CD4-positive, alpha-beta memory T cell (primary cell): Measurements from ENCODE around the gene TTC32. TPM values are rescaled to one million over a fixed set of nuclear protein-coding genes. Genes with fewer than 3 reads are reported as not detected.

Source experiments
- CTCF ChIA-PET: fragments of 350-600 bp; sonication (Branson Sonifier 250); formaldehyde crosslinking; loops from one replicate; lab custom pipeline; 2021; ENCODE audit warnings: inconsistent platforms; ENCODE audit not compliant: partially characterized antibody; lab: Charles Lee
- POLR2A ChIA-PET: fragments of 350-600 bp; sonication (Branson Sonifier 250); formaldehyde crosslinking; loops from one replicate; lab custom pipeline; 2021; ENCODE audit not compliant: partially characterized antibody; lab: Charles Lee
- DNase-seq, 5 donors: peaks; one replicate each; pipeline versions ENCODE4 v3.0.0 to v3.0.0-alpha.2; 2020 to 2022; ENCODE audit warnings: mixed read lengths in 1 of 5
- H3K27ac ChIP-seq: one replicate; pipeline ENCODE4 v1.7.0; 2013; ENCODE audit warnings: low read depth, low read length
- H3K27me3 ChIP-seq: 2 replicates; pipeline ENCODE4 v1.7.0; 2013; ENCODE audit warnings: mild to moderate bottlenecking, low read length, moderate library complexity; ENCODE audit not compliant: insufficient read depth
- H3K36me3 ChIP-seq: 2 replicates; pipeline ENCODE4 v1.7.0; 2013; ENCODE audit warnings: mild to moderate bottlenecking, low read length, moderate library complexity; ENCODE audit not compliant: insufficient read depth
- H3K4me1 ChIP-seq: 2 replicates; pipeline ENCODE4 v1.7.0; 2013; ENCODE audit warnings: mild to moderate bottlenecking, low read length, moderate library complexity; ENCODE audit not compliant: insufficient read depth
- H3K4me3 ChIP-seq, 2 donors: one replicate each; pipeline ENCODE4 v1.7.0; 2013; ENCODE audit warnings: low read length in 2 of 2, mild to moderate bottlenecking in 1 of 2
- H3K9me3 ChIP-seq, 2 donors: one replicate each; pipeline ENCODE4 v1.7.0; 2013; ENCODE audit warnings: low read length in 2 of 2, control low read depth in 1 of 2; ENCODE audit not compliant: control insufficient read depth in 1 of 2
- H3K27ac Mint-ChIP-seq, 7 donors: one replicate each; pipeline ENCODE4 v1.8.0; 2020 to 2021; ENCODE audit warnings: mixed read lengths in 7 of 7, mild to moderate bottlenecking in 6 of 7, inconsistent platforms in 3 of 7, moderate library complexity in 3 of 7
- H3K27me3 Mint-ChIP-seq, 2 donors: one replicate each; pipeline ENCODE4 v1.8.0; 2020 to 2021; ENCODE audit warnings: mixed read lengths in 2 of 2
- H3K36me3 Mint-ChIP-seq, 2 donors: one replicate each; pipeline ENCODE4 v1.8.0; 2020 to 2021; ENCODE audit warnings: mixed read lengths in 2 of 2, inconsistent platforms in 1 of 2, mild to moderate bottlenecking in 1 of 2
- H3K4me1 Mint-ChIP-seq, 4 donors: one replicate each; pipeline ENCODE4 v1.8.0; 2020 to 2021; ENCODE audit warnings: mixed read lengths in 4 of 4, mild to moderate bottlenecking in 1 of 4
- H3K4me3 Mint-ChIP-seq, 8 donors: one replicate each; pipeline ENCODE4 v1.8.0; 2020 to 2021; ENCODE audit warnings: mixed read lengths in 8 of 8, mild to moderate bottlenecking in 7 of 8, moderate library complexity in 6 of 8, inconsistent platforms in 3 of 8
- H3K9me3 Mint-ChIP-seq, 8 donors: one replicate each; pipeline ENCODE4 v1.8.0; 2020 to 2021; ENCODE audit warnings: mixed read lengths in 8 of 8, mild to moderate bottlenecking in 5 of 8, inconsistent platforms in 3 of 8, moderate library complexity in 1 of 8
- intact Hi-C: fragments of 100-400 bp; cut with micrococcal nuclease; formaldehyde crosslinking; loops from one replicate; pipeline ENCODE4 v1.15.1; 2023
- polyA plus RNA-seq, 2 donors: library from polyadenylated mRNA; unstranded; fragments of 300-500 nt; fragmentation: Illumina TruSeq; gene quantifications; one replicate each; pipeline ENCODE4 v1.2.3, GENCODE V29; 2021
- total RNA-seq, 2 experiments: library from RNA; stranded (reverse); gene quantifications; one replicate each; pipeline ENCODE4 v1.2.3, GENCODE V29; 2021

TTC32 gene
- total and polyA plus RNA-seq, 4 experiments from 2014 or later: 24.3 to 48.7 (median 39.3) TPM

DNA sequence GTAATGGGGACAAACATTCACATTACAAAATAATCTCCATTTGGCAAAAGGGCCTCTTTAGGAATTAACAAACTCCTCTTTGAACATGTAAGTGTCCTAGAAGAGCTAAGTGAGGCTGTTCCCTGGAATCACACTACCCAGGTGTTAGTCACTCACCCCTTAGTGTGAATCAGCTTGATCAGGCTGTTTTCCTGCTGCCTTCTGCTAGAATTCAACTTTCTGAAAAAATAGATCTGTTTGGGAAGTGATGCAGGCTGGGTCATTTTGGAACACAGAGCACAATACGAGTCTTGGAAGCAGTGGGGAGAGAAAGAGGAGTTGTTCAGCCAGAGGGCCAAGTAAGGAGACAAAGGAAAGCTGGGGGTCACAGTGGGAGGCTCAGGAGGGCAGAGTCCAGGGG lies 40.0 kb downstream of the TTC32 start:
- POLR2A ChIA-PET: no interaction called here
- Histone ChIP-seq H3K27me3 (no peaks in the 10 kb centered on the region), H3K4me1 (peaks cover 6% of the 10 kb centered on the region), H3K9me3 (no peaks in the 10 kb centered on the region), H3K4me3 (no peak overlapping the region), H3K36me3 (no peaks in the 10 kb centered on the region), H3K27ac (no peak overlapping the region)
- CTCF ChIA-PET: interaction anchor here (1.4 to 7.5 kb wide), 3 partner anchors 8 to 1343 kb away, joined by 3 to 151 read pairs (median 10); no protein-coding TSS in a partner anchor
- Mint-ChIP-seq H3K4me1 (peaks cover 0 to 6% (median under 1%) of the 10 kb centered on the region in 4 donors), H3K27ac (no peak overlapping the region), H3K9me3 (no peaks in the 10 kb centered on the region), H3K4me3 (no peak overlapping the region), H3K27me3 (peaks cover 5% of the 10 kb centered on the region in 2 donors), H3K36me3 (no peaks in the 10 kb centered on the region)
- intact Hi-C loops: loop anchor here (10.0 kb wide), 1 partner anchor 193 kb away; the partner anchor contains the start of gene LAPTM4A
- DNase-seq: no peak

DNA sequence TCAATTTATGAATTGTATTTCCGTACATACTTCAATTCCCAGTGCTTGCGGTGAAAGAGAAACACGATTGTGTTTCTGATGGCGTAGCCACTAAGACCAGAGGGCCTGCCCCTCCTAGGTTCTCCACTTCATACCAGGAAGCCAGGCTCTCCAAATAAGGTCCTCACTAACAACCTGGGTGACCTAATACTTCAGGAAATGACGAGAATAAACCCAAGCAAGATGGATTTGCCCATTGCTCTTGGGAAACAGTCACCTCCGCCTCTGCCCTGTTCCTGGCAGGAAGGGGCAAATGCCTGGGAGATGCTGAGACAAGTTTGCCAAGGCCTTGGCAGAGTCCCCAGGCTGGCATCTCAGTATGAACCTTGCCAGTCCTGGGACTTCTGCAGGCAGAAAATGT lies 41.8 kb downstream of the TTC32 start:
- H3K36me3 Mint-ChIP-seq: no peaks in the 10 kb centered on the region
- no peak overlapping the region for H3K4me3 Mint-ChIP-seq
- H3K27ac Mint-ChIP-seq: no peak overlapping the region
- H3K4me1 Mint-ChIP-seq: peaks cover 0 to 6% (median under 1%) of the 10 kb centered on the region in 4 donors
- intact Hi-C loops: loop anchor here (10.0 kb wide), 1 partner anchor 195 kb away; the partner anchor contains the start of gene LAPTM4A
- Histone ChIP-seq H3K4me1 (peaks cover 6% of the 10 kb centered on the region), H3K27me3 (no peaks in the 10 kb centered on the region), H3K9me3 (no peaks in the 10 kb centered on the region), H3K36me3 (no peaks in the 10 kb centered on the region), H3K4me3 (no peak overlapping the region), H3K27ac (no peak overlapping the region)
- DNase-seq: no peak
- ChIA-PET CTCF (interaction anchor here (1.2 to 7.5 kb wide), 2 partner anchors 1246 to 1341 kb away, joined by 3 to 151 read pairs; no protein-coding TSS in a partner anchor), POLR2A (no interaction called here)
- no peaks in the 10 kb centered on the region for H3K9me3 Mint-ChIP-seq
- peaks cover 5% of the 10 kb centered on the region in 2 donors for H3K27me3 Mint-ChIP-seq

DNA sequence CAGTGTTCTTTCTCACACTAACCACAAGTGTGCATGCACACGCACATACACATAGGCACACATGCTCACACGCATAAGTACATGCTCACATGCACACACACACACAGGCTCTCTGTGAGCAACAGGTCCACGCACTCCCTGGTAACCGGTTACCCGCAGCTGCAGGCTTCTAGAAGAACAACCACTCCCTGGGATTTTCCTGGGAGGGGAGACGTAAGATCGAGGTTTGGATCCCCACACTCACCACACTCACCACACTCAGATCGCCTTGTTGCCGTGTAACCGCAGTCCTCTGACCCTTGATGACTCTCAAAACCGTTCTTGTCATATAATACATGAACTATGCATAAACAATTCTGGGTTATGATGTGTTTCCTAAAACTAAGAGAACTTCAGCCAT lies 42.2 kb downstream of the TTC32 start:
- Histone ChIP-seq H3K27ac (no peak overlapping the region), H3K9me3 (no peaks in the 10 kb centered on the region), H3K4me1 (peaks cover 6% of the 10 kb centered on the region), H3K4me3 (no peak overlapping the region), H3K36me3 (no peaks in the 10 kb centered on the region), H3K27me3 (no peaks in the 10 kb centered on the region)
- no peaks in the 10 kb centered on the region for H3K9me3 Mint-ChIP-seq
- H3K36me3 Mint-ChIP-seq: no peaks in the 10 kb centered on the region
- intact Hi-C loops: no loop called here
- no peak overlapping the region for H3K4me3 Mint-ChIP-seq
- H3K4me1 Mint-ChIP-seq: peaks cover 0 to 6% (median under 1%) of the 10 kb centered on the region in 4 donors
- CTCF ChIA-PET: interaction anchor here (2.7 kb wide), 1 partner anchor 1339 kb away, joined by 12 read pairs; no protein-coding TSS in a partner anchor
- DNase-seq: no peak
- POLR2A ChIA-PET: no interaction called here
- no peak overlapping the region for H3K27ac Mint-ChIP-seq
- peaks cover 5% of the 10 kb centered on the region in 2 donors for H3K27me3 Mint-ChIP-seq

DNA sequence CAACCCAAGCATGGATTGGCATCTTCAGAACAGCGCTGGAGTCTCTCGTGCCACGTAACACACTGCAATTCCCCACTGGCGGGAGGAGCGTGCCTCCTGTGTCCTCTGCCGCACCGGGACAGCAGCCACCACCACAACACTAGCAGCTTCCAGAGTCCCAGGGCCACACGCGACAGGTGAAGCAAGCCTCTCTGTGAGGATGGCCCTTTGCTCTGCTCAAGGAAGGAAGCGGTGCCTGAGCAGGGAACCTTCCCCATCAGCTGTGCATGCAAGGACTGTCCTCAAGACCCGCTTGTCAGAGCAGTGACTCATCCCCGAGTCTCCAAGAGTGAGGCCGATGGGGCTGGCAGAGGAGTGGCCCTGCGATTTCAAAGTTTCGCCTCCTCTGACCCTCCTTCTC lies 44.0 kb downstream of the TTC32 start:
- Histone ChIP-seq H3K4me1 (no peaks in the 10 kb centered on the region), H3K27ac (no peak overlapping the region), H3K36me3 (no peaks in the 10 kb centered on the region), H3K9me3 (no peaks in the 10 kb centered on the region), H3K4me3 (no peak overlapping the region), H3K27me3 (no peaks in the 10 kb centered on the region)
- no peaks in the 10 kb centered on the region for H3K9me3 Mint-ChIP-seq
- ChIA-PET CTCF (interaction anchor here (1.2 to 2.7 kb wide), 2 partner anchors 10 to 1337 kb away, joined by 3 to 12 read pairs; no protein-coding TSS in a partner anchor), POLR2A (no interaction called here)
- peaks cover 0 to under 1% (median 0%) of the 10 kb centered on the region in 4 donors for H3K4me1 Mint-ChIP-seq
- no peak for DNase-seq
- H3K36me3 Mint-ChIP-seq: no peaks in the 10 kb centered on the region
- intact Hi-C loops: no loop called here
- H3K27me3 Mint-ChIP-seq: peaks cover 3 to 8% of the 10 kb centered on the region in 2 donors
- no peak overlapping the region for H3K27ac Mint-ChIP-seq
- no peak overlapping the region for H3K4me3 Mint-ChIP-seq

DNA sequence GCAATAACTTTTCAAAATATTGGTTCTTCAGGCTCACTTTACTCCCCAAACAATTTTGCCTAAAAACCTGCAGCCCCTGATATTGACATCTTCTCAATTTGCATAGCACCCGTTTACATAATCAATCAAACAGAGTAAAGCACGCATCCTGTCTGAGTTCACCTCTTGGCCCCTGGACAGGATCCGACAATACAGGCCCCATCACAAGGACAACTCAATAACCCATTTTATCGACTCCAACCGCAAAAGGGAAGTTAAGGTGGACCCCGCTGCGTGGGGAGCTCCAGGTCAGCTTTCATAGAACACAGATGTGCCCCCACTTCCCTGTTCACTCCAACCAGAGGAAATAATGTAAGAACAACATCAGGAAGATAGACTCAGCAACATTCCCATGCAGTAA lies 44.7 kb downstream of the TTC32 start:
- Mint-ChIP-seq H3K4me3 (no peak overlapping the region), H3K27ac (no peak overlapping the region), H3K9me3 (no peaks in the 10 kb centered on the region), H3K36me3 (no peaks in the 10 kb centered on the region), H3K4me1 (no peaks in the 10 kb centered on the region), H3K27me3 (peaks cover 3 to 8% of the 10 kb centered on the region in 2 donors)
- DNase-seq: no peak
- H3K9me3 ChIP-seq: no peaks in the 10 kb centered on the region
- no peak overlapping the region for H3K27ac ChIP-seq
- intact Hi-C loops: no loop called here
- no peaks in the 10 kb centered on the region for H3K4me1 ChIP-seq
- H3K27me3 ChIP-seq: no peaks in the 10 kb centered on the region
- ChIA-PET POLR2A (no interaction called here), CTCF (interaction anchor here (2.7 kb wide), 1 partner anchor 1336 kb away, joined by 12 read pairs; no protein-coding TSS in a partner anchor)
- no peaks in the 10 kb centered on the region for H3K36me3 ChIP-seq
- no peak overlapping the region for H3K4me3 ChIP-seq

DNA sequence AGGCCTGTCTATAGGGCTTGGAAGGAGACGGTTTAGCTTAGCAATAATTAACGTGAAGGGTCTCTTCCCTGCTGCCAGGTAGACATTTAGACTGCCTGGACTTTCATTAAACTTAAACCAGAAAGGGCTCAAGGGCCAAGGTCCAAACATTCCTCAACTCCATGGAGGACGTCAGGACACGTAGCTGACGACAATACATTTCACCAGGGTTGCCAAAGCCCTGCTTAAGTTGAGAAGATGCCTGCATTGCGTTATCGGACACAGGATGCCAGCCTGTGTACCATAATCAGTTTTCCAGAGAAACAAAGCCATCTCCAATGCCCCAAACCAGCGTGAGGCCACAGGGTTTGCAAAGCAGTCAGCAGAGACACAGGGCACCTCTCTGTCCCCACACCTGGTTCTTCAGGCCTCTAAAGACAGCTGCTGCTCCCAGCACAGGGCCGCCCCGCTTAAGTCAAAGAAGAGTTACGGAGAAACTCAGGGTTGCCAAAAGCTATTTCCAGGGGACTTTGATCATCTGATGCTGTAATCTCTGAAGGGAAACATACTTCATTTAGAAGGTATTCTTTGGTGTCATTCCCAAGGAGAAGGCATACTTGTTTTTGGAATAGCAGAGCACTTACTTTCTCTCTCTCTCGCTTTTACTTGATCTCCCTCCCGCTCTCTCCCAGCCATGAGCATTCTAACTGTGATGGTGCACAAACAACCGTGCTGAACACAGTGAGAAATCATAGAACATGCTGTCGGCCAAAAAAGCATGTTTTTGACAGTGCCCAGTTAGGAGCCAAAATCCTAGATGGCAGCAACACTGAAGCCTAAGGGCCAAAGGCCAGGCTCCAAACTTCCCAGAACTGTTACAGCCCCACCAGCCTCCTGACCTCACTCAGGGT lies 46.0 kb downstream of the TTC32 start:
- H3K4me1 Mint-ChIP-seq: no peaks in the 10 kb centered on the region
- POLR2A ChIA-PET: no interaction called here

More for the DNA sequence above, 46.0 kb downstream of the TTC32 start:
- DNase-seq: no peak
- CTCF ChIA-PET: interaction anchor here (0.9 to 2.3 kb wide), 3 partner anchors 9 to 1338 kb away, joined by 3 to 6 read pairs (median 3); no protein-coding TSS in a partner anchor
- Mint-ChIP-seq H3K9me3 (no peaks in the 10 kb centered on the region), H3K27ac (peak overlapping the region in 1 of 7 donors; percentile 34), H3K4me3 (no peak overlapping the region), H3K27me3 (peaks cover 2 to 8% of the 10 kb centered on the region in 2 donors), H3K36me3 (no peaks in the 10 kb centered on the region)
- H3K27ac ChIP-seq: no peak overlapping the region
- H3K9me3 ChIP-seq: no peaks in the 10 kb centered on the region
- no peak overlapping the region for H3K4me3 ChIP-seq
- H3K4me1 ChIP-seq: no peaks in the 10 kb centered on the region
- intact Hi-C loops: no loop called here
- no peaks in the 10 kb centered on the region for H3K27me3 ChIP-seq
- no peaks in the 10 kb centered on the region for H3K36me3 ChIP-seq
